Measurements from ENCODE around the gene OXSR1. TPM values are rescaled to one million over a fixed set of nuclear protein-coding genes. Genes with fewer than 3 reads are reported as not detected.

OXSR1 gene
- total RNA-seq, 5 donors from 2014 or later (not counting 1 experiment from before 2014, with no cell fraction given) = 30.7 to 40.4 (median 37.4) TPM

DNA sequence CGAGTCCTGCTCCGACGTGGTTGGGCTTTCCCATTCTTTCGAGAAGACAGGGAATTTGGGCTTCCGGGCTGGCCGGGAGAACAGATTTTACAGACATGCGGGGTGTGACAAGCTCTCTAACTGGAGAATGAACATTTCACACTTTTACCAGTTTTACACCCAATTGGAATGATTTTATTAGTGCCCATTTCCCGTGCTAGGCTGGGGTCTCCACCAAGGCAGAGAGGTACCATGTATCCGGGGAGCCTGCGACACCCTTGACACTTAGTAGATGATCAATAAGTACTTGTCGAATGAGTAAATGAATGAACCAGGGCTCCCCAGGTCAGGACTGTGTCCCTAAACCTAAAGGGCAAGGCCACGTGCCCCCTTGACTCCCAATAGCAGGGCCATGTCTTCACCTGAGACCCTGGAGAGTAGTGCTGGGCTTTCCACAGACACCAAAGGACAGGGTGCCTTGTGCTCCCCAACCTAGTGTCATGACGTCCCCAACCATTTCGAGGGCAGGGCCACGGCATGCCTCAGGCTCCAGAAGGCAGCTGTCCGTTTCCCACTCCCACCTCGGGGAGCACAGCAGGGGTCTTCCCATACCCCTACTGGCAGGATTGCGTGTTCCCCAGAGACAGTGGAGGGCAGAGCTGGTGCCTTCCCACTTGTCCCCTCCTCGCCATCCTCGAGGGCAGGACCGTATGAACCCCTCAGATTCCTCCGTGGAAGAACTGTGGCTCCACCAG is 27.6 kb upstream of the OXSR1 start:
- 21% methylated on average over 17 of the region's 22 CpGs for WGBS (ENCODE audit: insufficient coverage)
- peak in 5 of 35 experiments; percentile 4 to 44 (median 24) for DNase-seq

GRCh38 chr3:38138349-38139190 is 26.8 kb upstream of the OXSR1 start, which contains the start of gene MYD88:
Gene MYD88, plus strand, starts transcription at chr3:38138661. Its CDS starts 40 bp downstream, at chr3:38138701.
- peaks cover 4 to 29% of the 10 kb centered on the region in 2 donors for H3K36me3 ChIP-seq (ENCODE audit: control insufficient read depth in 2 of 2, extremely low read depth in 1 of 2, insufficient read depth in 1 of 2, low read length in 1 of 2)
- Mint-ChIP-seq H3K4me3 (peak within 1 kb of the TSS; percentile 89 to 97 (median 96)), H3K27ac (peak within 1 kb of the TSS; percentile 99 to 100), H3K4me1 (peaks cover 60 to 69% (median 65%) of the 10 kb centered on the region in 3 donors), H3K36me3 (peaks cover 20% of the 10 kb centered on the region), H3K27me3 (no peaks in the 10 kb centered on the region), H3K9me3 (no peaks in the 10 kb centered on the region)
- ATAC-seq (replicated peaks in 1 of 4) (peak; percentile 60 to 67 (median 65)), DNase-seq (peak; percentile 59 to 89 (median 81))
- ChIA-PET CTCF (interaction anchor here in 1 of 2 donors (0.9 to 1.0 kb wide), 2 partner anchors 25 to 142 kb away, joined by 3 to 4 read pairs; no protein-coding TSS in a partner anchor), POLR2A (interaction anchor here (1.5 to 2.7 kb wide), 3 partner anchors 26 to 27 kb away, joined by 7 to 22 read pairs (median 15); partner anchors contain the start of gene OXSR1 (in 2 of the 2))
- under 1% methylated on average over 55 of the region's 65 CpGs for WGBS (ENCODE audit: insufficient coverage)
- H3K4me3 ChIP-seq (ENCODE audit: control insufficient read depth in 1 of 2, extremely low read depth in 1 of 2, low read length in 1 of 2) = peak within 1 kb of the TSS; percentile 93 to 98
- no peaks in the 10 kb centered on the region for H3K27me3 ChIP-seq (replicated peaks in 1 of 2; ENCODE audit: control insufficient read depth in 2 of 2, extremely low read depth in 1 of 2, insufficient read depth in 2 of 2, low read length in 1 of 2)
- H3K4me1 ChIP-seq (ENCODE audit: control insufficient read depth in 1 of 2, extremely low read depth in 1 of 2, insufficient read depth in 2 of 2, low read length in 2 of 2) = peaks cover 16 to 66% of the 10 kb centered on the region in 2 experiments
- peak within 1 kb of the TSS; percentile 92 for H3K27ac ChIP-seq (ENCODE audit: low read length)
- no peaks in the 10 kb centered on the region for H3K9me3 ChIP-seq

More for the DNA sequence above, 27.6 kb upstream of the OXSR1 start:
- Histone ChIP-seq H3K36me3 (ENCODE audit: control insufficient read depth in 2 of 2, extremely low read depth in 1 of 2, insufficient read depth in 1 of 2, low read length in 1 of 2) (peaks cover 4 to 37% of the 10 kb centered on the region in 2 donors), H3K27ac (ENCODE audit: low read length) (peak overlapping the region; percentile 92), H3K4me3 (ENCODE audit: control insufficient read depth in 1 of 2, extremely low read depth in 1 of 2, low read length in 1 of 2) (peak overlapping the region; percentile 93 to 98), H3K27me3 (replicated peaks in 1 of 2; ENCODE audit: control insufficient read depth in 2 of 2, extremely low read depth in 1 of 2, insufficient read depth in 2 of 2, low read length in 1 of 2) (no peaks in the 10 kb centered on the region), H3K4me1 (ENCODE audit: control insufficient read depth in 1 of 2, extremely low read depth in 1 of 2, insufficient read depth in 2 of 2, low read length in 2 of 2) (peaks cover 16 to 70% of the 10 kb centered on the region in 2 experiments), H3K9me3 (no peaks in the 10 kb centered on the region)
- Mint-ChIP-seq H3K4me3 (peak overlapping the region; percentile 89 to 97 (median 96)), H3K9me3 (no peaks in the 10 kb centered on the region), H3K27ac (peak overlapping the region; percentile 99 to 100), H3K4me1 (peaks cover 63 to 76% (median 72%) of the 10 kb centered on the region in 3 donors), H3K27me3 (no peaks in the 10 kb centered on the region), H3K36me3 (peaks cover 23% of the 10 kb centered on the region)
- POLR2A ChIA-PET = interaction anchor here (1.0 to 2.7 kb wide), 3 partner anchors 27 to 99 kb away, joined by 3 to 22 read pairs (median 15); partner anchors contain the start of genes OXSR1 (in 2 of the 2) and DLEC1 (in 1 of the 2)
- no peak for ATAC-seq (replicated peaks in 1 of 4)
- CTCF ChIA-PET = interaction anchor here in 1 of 2 donors (0.5 to 2.1 kb wide), 6 partner anchors 26 to 354 kb away, joined by 3 to 24 read pairs (median 4); partner anchors contain the start of genes OXSR1 and XYLB

DNA sequence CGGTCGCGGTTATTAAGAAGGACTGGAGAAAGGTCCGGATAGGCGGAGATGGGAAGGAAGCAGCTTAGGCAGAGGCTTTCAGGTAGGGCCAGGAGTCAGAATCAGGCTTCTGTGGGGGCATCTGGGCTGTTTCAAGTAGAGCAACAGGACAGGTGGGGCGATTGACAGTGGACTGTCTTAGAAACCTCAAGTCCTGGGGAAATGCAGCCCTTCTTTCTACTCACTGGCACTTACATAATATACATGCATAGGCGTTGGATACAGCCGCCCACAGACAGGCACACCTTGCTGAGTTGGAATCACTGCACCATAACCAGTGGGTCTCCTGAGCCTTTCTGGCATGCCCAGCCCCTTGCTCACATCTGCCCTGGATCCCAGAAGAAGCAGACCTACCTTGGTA is 26.1 kb upstream of the OXSR1 start:
- DNase-seq (no peak), ATAC-seq (replicated peaks in 1 of 4) (no peak)
- Histone ChIP-seq H3K36me3 (ENCODE audit: control insufficient read depth in 2 of 2, extremely low read depth in 1 of 2, insufficient read depth in 1 of 2, low read length in 1 of 2) (peaks cover 4 to 23% of the 10 kb centered on the region in 2 donors), H3K27ac (ENCODE audit: low read length) (peak overlapping the region; percentile 92), H3K9me3 (no peaks in the 10 kb centered on the region), H3K4me1 (ENCODE audit: control insufficient read depth in 1 of 2, extremely low read depth in 1 of 2, insufficient read depth in 2 of 2, low read length in 2 of 2) (peaks cover 16 to 60% of the 10 kb centered on the region in 2 experiments), H3K27me3 (replicated peaks in 1 of 2; ENCODE audit: control insufficient read depth in 2 of 2, extremely low read depth in 1 of 2, insufficient read depth in 2 of 2, low read length in 1 of 2) (no peaks in the 10 kb centered on the region), H3K4me3 (ENCODE audit: control insufficient read depth in 1 of 2, extremely low read depth in 1 of 2, low read length in 1 of 2) (peak overlapping the region; percentile 93 to 98)
- CTCF ChIA-PET = interaction anchor here in 1 of 2 donors (0.9 kb wide), 1 partner anchor 25 kb away, joined by 4 read pairs; no protein-coding TSS in a partner anchor
- Mint-ChIP-seq H3K36me3 (peaks cover 19% of the 10 kb centered on the region), H3K9me3 (no peaks in the 10 kb centered on the region), H3K4me1 (peaks cover 57 to 63% (median 58%) of the 10 kb centered on the region in 3 donors), H3K4me3 (peak overlapping the region; percentile 89 to 97 (median 96)), H3K27ac (peak overlapping the region; percentile 99 to 100), H3K27me3 (no peaks in the 10 kb centered on the region)
- WGBS (ENCODE audit: insufficient coverage) = 8% methylated on average over 7 of the region's 8 CpGs
- POLR2A ChIA-PET = interaction anchor here in 1 of 2 donors (1.5 kb wide), 1 partner anchor 26 kb away, joined by 7 read pairs; the partner anchor contains the start of gene OXSR1

GRCh38 chr3:38139652-38140051 is 25.7 kb upstream of the OXSR1 start:
- ChIA-PET CTCF (interaction anchor here in 1 of 2 donors (0.8 kb wide), 1 partner anchor 25 kb away, joined by 4 read pairs; the partner anchor contains the start of gene OXSR1), POLR2A (interaction anchor here in 1 of 2 donors (1.5 kb wide), 1 partner anchor 25 kb away, joined by 7 read pairs; the partner anchor contains the start of gene OXSR1)
- ATAC-seq (replicated peaks in 1 of 4) (no peak), DNase-seq (no peak)
- H3K4me3 ChIP-seq (ENCODE audit: control insufficient read depth in 1 of 2, extremely low read depth in 1 of 2, low read length in 1 of 2) = peak overlapping the region; percentile 93 to 98
- Mint-ChIP-seq H3K27me3 (no peaks in the 10 kb centered on the region), H3K9me3 (no peaks in the 10 kb centered on the region), H3K27ac (peak overlapping the region; percentile 99 to 100), H3K4me1 (peaks cover 52 to 59% (median 54%) of the 10 kb centered on the region in 3 donors), H3K4me3 (peak overlapping the region; percentile 89 to 97 (median 96)), H3K36me3 (peaks cover 16% of the 10 kb centered on the region)
- H3K4me1 ChIP-seq (ENCODE audit: control insufficient read depth in 1 of 2, extremely low read depth in 1 of 2, insufficient read depth in 2 of 2, low read length in 2 of 2) = peaks cover 16 to 59% of the 10 kb centered on the region in 2 experiments
- no peaks in the 10 kb centered on the region for H3K9me3 ChIP-seq
- peak overlapping the region; percentile 92 for H3K27ac ChIP-seq (ENCODE audit: low read length)
- peaks cover 4 to 22% of the 10 kb centered on the region in 2 donors for H3K36me3 ChIP-seq (ENCODE audit: control insufficient read depth in 2 of 2, extremely low read depth in 1 of 2, insufficient read depth in 1 of 2, low read length in 1 of 2)
- 96% methylated on average over 4 of the region's 7 CpGs for WGBS (ENCODE audit: insufficient coverage)
- H3K27me3 ChIP-seq (replicated peaks in 1 of 2; ENCODE audit: control insufficient read depth in 2 of 2, extremely low read depth in 1 of 2, insufficient read depth in 2 of 2, low read length in 1 of 2) = no peaks in the 10 kb centered on the region

GRCh38 chr3:38140326-38141172 is 24.8 kb upstream of the OXSR1 start:
- ATAC-seq (replicated peaks in 1 of 4) (no peak), DNase-seq (no peak)
- 99% methylated on average over 11 of the region's 13 CpGs for WGBS (ENCODE audit: insufficient coverage)
- Histone ChIP-seq H3K4me3 (ENCODE audit: control insufficient read depth in 1 of 2, extremely low read depth in 1 of 2, low read length in 1 of 2) (no peak overlapping the region), H3K9me3 (no peaks in the 10 kb centered on the region), H3K36me3 (ENCODE audit: control insufficient read depth in 2 of 2, extremely low read depth in 1 of 2, insufficient read depth in 1 of 2, low read length in 1 of 2) (peaks cover 4 to 22% of the 10 kb centered on the region in 2 donors), H3K27ac (ENCODE audit: low read length) (no peak overlapping the region), H3K27me3 (replicated peaks in 1 of 2; ENCODE audit: control insufficient read depth in 2 of 2, extremely low read depth in 1 of 2, insufficient read depth in 2 of 2, low read length in 1 of 2) (no peaks in the 10 kb centered on the region), H3K4me1 (ENCODE audit: control insufficient read depth in 1 of 2, extremely low read depth in 1 of 2, insufficient read depth in 2 of 2, low read length in 2 of 2) (peaks cover 16 to 51% of the 10 kb centered on the region in 2 experiments)
- Mint-ChIP-seq H3K4me1 (peaks cover 44 to 51% (median 45%) of the 10 kb centered on the region in 3 donors), H3K36me3 (peaks cover 16% of the 10 kb centered on the region), H3K27me3 (no peaks in the 10 kb centered on the region), H3K27ac (peak overlapping the region; percentile 32 to 100), H3K9me3 (peaks cover 0 to 2% (median 2%) of the 10 kb centered on the region in 3 donors), H3K4me3 (peak overlapping the region; percentile 89 to 97 (median 96))
- CTCF ChIA-PET = interaction anchor here (0.6 to 0.8 kb wide), 3 partner anchors 23 to 1239 kb away, joined by 3 to 5 read pairs (median 4); partner anchors contain the start of gene OXSR1 (in 1 of the 2)
- POLR2A ChIA-PET = interaction anchor here (0.5 to 1.5 kb wide), 3 partner anchors 24 to 26 kb away, joined by 4 to 7 read pairs (median 5); partner anchors contain the start of gene OXSR1 (in 1 of the 2)
